Stimulated activated effector memory CD8-positive, alpha-beta T cell treated with anti-CD3 and anti-CD28 coated beads, Interleukin-12 subunit alpha, Interleukin-12 subunit beta, amount 100 ng/mL, for 72 hours (primary cell): Measurements from ENCODE around the gene BMPR1A.
"Not testable (repeated sequence)": the region's sequence is repeated elsewhere in the genome, so short reads cannot be mapped to it uniquely, and the experiment has no call there.

Experiments
- ATAC-seq: fragments of 150-1000 bp; cut with Tn5 transposase; 2 replicates; pipeline ENCODE4 v1.10.0; 2021
- DNase-seq, 2 donors: peaks; one replicate each; pipeline ENCODE4 v3.0.0; 2021 to 2022; ENCODE audit warnings: low spot score in 2 of 2
- H3K27ac Mint-ChIP-seq: one replicate; pipeline ENCODE4 v1.8.0; 2022; ENCODE audit warnings: mild to moderate bottlenecking, mixed read lengths
- H3K36me3 Mint-ChIP-seq: one replicate; pipeline ENCODE4 v1.8.0; 2022; ENCODE audit warnings: mild to moderate bottlenecking, mixed read lengths
- H3K4me1 Mint-ChIP-seq: one replicate; pipeline ENCODE4 v1.8.0; 2022; ENCODE audit warnings: mixed read lengths
- H3K4me3 Mint-ChIP-seq: one replicate; pipeline ENCODE4 v1.8.0; 2022; ENCODE audit warnings: mild to moderate bottlenecking, mixed read lengths
- H3K9me3 Mint-ChIP-seq: one replicate; pipeline ENCODE4 v1.8.0; 2022; ENCODE audit warnings: mixed read lengths

BMPR1A gene

GRCh38 chr10:86968271-86968993 lies 212.0 kb downstream of the BMPR1A start, which contains the start of gene ADIRF:
Gene ADIRF (plus strand): TSS chr10:86968482. CDS start chr10:86968545, 63 bp downstream.
- peak in 1 of 2 donors; percentile 46 for DNase-seq
- peaks cover 6% of the 10 kb centered on the region for H3K36me3 Mint-ChIP-seq
- H3K4me3 Mint-ChIP-seq: peak within 1 kb of the TSS; percentile 18
- H3K9me3 Mint-ChIP-seq: no peaks in the 10 kb centered on the region
- no peak for ATAC-seq
- peaks cover 45% of the 10 kb centered on the region for H3K4me1 Mint-ChIP-seq
- no peak within 1 kb of the TSS for H3K27ac Mint-ChIP-seq

GRCh38 chr10:86968994-86969355 lies 212.6 kb downstream of the BMPR1A start:
- Mint-ChIP-seq H3K4me3 (peak overlapping the region; percentile 18), H3K9me3 (no peaks in the 10 kb centered on the region), H3K4me1 (peaks cover 45% of the 10 kb centered on the region), H3K27ac (no peak overlapping the region), H3K36me3 (peaks cover 6% of the 10 kb centered on the region)
- ATAC-seq: no peak
- DNase-seq: peak in 1 of 2 donors; percentile 47

- Mint-ChIP-seq H3K9me3 (no peaks in the 10 kb centered on the region), H3K4me1 (peaks cover 45% of the 10 kb centered on the region), H3K27ac (no peak overlapping the region), H3K4me3 (no peak overlapping the region), H3K36me3 (peaks cover 6% of the 10 kb centered on the region)
- DNase-seq (peak in 1 of 2 donors; percentile 47), ATAC-seq (no peak)
These were observed 213.1 kb downstream of the BMPR1A start for GRCh38 chr10:86969421-86970041.

GRCh38 chr10:86970162-86970981 lies 214.0 kb downstream of the BMPR1A start:
- no peaks in the 10 kb centered on the region for H3K9me3 Mint-ChIP-seq
- H3K4me3 Mint-ChIP-seq: peak overlapping the region; percentile 78
- DNase-seq: peak in 1 of 2 donors; percentile 51
- H3K4me1 Mint-ChIP-seq: peaks cover 45% of the 10 kb centered on the region
- peak overlapping the region; percentile 89 for H3K27ac Mint-ChIP-seq
- ATAC-seq: no peak
- H3K36me3 Mint-ChIP-seq: peaks cover 6% of the 10 kb centered on the region

- DNase-seq (no peak), ATAC-seq (no peak)
- peak overlapping the region; percentile 89 for H3K27ac Mint-ChIP-seq
- no peaks in the 10 kb centered on the region for H3K9me3 Mint-ChIP-seq
- peaks cover 39% of the 10 kb centered on the region for H3K4me1 Mint-ChIP-seq
- H3K4me3 Mint-ChIP-seq: peak overlapping the region; percentile 78
- H3K36me3 Mint-ChIP-seq: peaks cover 6% of the 10 kb centered on the region
These were observed 214.5 kb downstream of the BMPR1A start for GRCh38 chr10:86970982-86971231.

- Mint-ChIP-seq H3K4me3 (peak overlapping the region; percentile 78), H3K9me3 (no peaks in the 10 kb centered on the region)
These were observed 215.0 kb downstream of the BMPR1A start for GRCh38 chr10:86971232-86971991.

GRCh38 chr10:86972613-86973380 lies 216.4 kb downstream of the BMPR1A start:
- Mint-ChIP-seq H3K4me1 (peaks cover 20% of the 10 kb centered on the region), H3K27ac (peak overlapping the region; percentile 35)
- no peak for ATAC-seq

More at GRCh38 chr10:86971232-86971991, 215.0 kb downstream of the BMPR1A start:
- H3K27ac Mint-ChIP-seq: peak overlapping the region; percentile 89
- peak; percentile 91 for ATAC-seq
- peak; percentile 82 to 85 for DNase-seq
- H3K36me3 Mint-ChIP-seq: peaks cover 6% of the 10 kb centered on the region
- peaks cover 34% of the 10 kb centered on the region for H3K4me1 Mint-ChIP-seq

GRCh38 chr10:86974484-86974883 lies 218.1 kb downstream of the BMPR1A start:
- Mint-ChIP-seq H3K27ac (no peak overlapping the region), H3K4me1 (peaks cover 20% of the 10 kb centered on the region), H3K36me3 (peaks cover 6% of the 10 kb centered on the region), H3K4me3 (no peak overlapping the region), H3K9me3 (no peaks in the 10 kb centered on the region)
- no peak for ATAC-seq
- peak in 1 of 2 donors; percentile 39 for DNase-seq

More at GRCh38 chr10:86972613-86973380, 216.4 kb downstream of the BMPR1A start:
- Mint-ChIP-seq H3K36me3 (peaks cover 6% of the 10 kb centered on the region), H3K4me3 (peak overlapping the region; percentile 20), H3K9me3 (no peaks in the 10 kb centered on the region)
- peak in 1 of 2 donors; percentile 46 for DNase-seq

- Mint-ChIP-seq H3K4me1 (peaks cover 12% of the 10 kb centered on the region), H3K9me3 (no peaks in the 10 kb centered on the region), H3K4me3 (no peak overlapping the region), H3K36me3 (peaks cover 6% of the 10 kb centered on the region), H3K27ac (no peak overlapping the region)
- peak in 1 of 2 donors; percentile 20 for DNase-seq
- ATAC-seq: no peak
These were observed 220.1 kb downstream of the BMPR1A start for GRCh38 chr10:86976362-86977056.

GRCh38 chr10:86978457-86978856 lies 222.0 kb downstream of the BMPR1A start:
- not testable (repeated sequence) for ATAC-seq, DNase-seq, H3K36me3 Mint-ChIP-seq, H3K4me1 Mint-ChIP-seq, H3K9me3 Mint-ChIP-seq, H3K27ac Mint-ChIP-seq, H3K4me3 Mint-ChIP-seq

GRCh38 chr10:86979296-86979818 lies 222.9 kb downstream of the BMPR1A start:
- Mint-ChIP-seq H3K9me3 (no peaks in the 10 kb centered on the region), H3K4me1 (no peaks in the 10 kb centered on the region), H3K36me3 (no peaks in the 10 kb centered on the region), H3K27ac (no peak overlapping the region), H3K4me3 (no peak overlapping the region)
- no peak for ATAC-seq
- no peak for DNase-seq

- no peaks in the 10 kb centered on the region for H3K9me3 Mint-ChIP-seq
- H3K36me3 Mint-ChIP-seq: no peaks in the 10 kb centered on the region
- DNase-seq (no peak), ATAC-seq (no peak)
- no peaks in the 10 kb centered on the region for H3K4me1 Mint-ChIP-seq
- no peak overlapping the region for H3K27ac Mint-ChIP-seq
- no peak overlapping the region for H3K4me3 Mint-ChIP-seq
These were observed 223.6 kb downstream of the BMPR1A start for GRCh38 chr10:86979977-86980448.

- H3K27ac Mint-ChIP-seq, H3K4me1 Mint-ChIP-seq, H3K9me3 Mint-ChIP-seq, DNase-seq, H3K36me3 Mint-ChIP-seq, ATAC-seq, H3K4me3 Mint-ChIP-seq: not testable (repeated sequence)
These were observed 224.6 kb downstream of the BMPR1A start for GRCh38 chr10:86981020-86981419.
